HCEC 1CT (cell line): ENCODE data around the gene STEAP2.
A peak's percentile ranks its signal among the peaks of the same experiment; 100 is the strongest.
"Not testable (repeated sequence)": the region's sequence is repeated elsewhere in the genome, so short reads cannot be mapped to it uniquely, and the experiment has no call there.

Source experiments
- DNase-seq: peaks from one replicate; pipeline ENCODE4 v3.0.0-alpha.2; 2017

STEAP2 gene

GRCh38 chr7:90238583-90238982 lies 27.0 kb downstream of the STEAP2 start:
- no peak for DNase-seq

DNA sequence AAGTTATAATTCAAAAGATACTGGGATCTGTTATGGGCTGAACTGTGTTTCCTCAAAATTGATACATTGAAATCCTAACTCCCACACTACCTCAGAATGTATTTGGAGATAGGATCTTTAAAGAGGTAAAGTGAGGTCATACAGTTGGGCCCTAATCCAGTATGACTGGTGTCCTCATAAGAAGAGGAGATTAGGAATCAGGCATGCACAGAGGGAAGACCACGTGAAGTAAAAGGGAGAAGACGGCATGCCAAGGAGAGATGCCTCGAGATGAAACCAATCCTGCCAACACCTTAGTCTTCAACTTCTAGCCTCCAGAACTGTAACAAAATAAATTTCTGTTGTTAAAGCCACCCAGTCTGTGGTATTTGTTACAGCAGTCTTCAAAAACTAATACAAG lies 27.5 kb downstream of the STEAP2 start:
- DNase-seq = no peak

- no peak for DNase-seq
These were observed 28.2 kb downstream of the STEAP2 start for GRCh38 chr7:90239625-90240228.

GRCh38 chr7:90242369-90243168 lies 31.0 kb downstream of the STEAP2 start:
- no peak for DNase-seq

DNA sequence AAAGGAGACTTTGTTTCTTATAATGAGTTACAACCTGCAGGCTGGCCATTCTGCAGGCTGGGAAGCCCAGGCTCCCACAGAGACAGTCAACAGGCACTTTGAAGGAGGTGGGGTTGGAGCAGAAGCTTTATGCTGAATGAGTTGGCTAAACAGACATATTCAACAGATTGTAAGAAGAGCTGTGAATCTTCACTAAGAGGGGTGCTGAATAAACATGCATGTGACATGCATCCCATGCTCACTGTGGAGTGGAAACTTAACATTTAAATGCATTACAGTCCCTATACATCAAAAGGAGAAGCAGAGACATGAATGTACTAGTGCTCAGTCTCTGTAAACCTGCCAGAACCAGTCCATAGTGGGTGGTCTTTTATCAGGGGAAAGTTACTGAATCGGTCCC lies 32.0 kb downstream of the STEAP2 start:
- no peak for DNase-seq

- DNase-seq = no peak
These were observed 33.0 kb downstream of the STEAP2 start for GRCh38 chr7:90244565-90244908.

DNA sequence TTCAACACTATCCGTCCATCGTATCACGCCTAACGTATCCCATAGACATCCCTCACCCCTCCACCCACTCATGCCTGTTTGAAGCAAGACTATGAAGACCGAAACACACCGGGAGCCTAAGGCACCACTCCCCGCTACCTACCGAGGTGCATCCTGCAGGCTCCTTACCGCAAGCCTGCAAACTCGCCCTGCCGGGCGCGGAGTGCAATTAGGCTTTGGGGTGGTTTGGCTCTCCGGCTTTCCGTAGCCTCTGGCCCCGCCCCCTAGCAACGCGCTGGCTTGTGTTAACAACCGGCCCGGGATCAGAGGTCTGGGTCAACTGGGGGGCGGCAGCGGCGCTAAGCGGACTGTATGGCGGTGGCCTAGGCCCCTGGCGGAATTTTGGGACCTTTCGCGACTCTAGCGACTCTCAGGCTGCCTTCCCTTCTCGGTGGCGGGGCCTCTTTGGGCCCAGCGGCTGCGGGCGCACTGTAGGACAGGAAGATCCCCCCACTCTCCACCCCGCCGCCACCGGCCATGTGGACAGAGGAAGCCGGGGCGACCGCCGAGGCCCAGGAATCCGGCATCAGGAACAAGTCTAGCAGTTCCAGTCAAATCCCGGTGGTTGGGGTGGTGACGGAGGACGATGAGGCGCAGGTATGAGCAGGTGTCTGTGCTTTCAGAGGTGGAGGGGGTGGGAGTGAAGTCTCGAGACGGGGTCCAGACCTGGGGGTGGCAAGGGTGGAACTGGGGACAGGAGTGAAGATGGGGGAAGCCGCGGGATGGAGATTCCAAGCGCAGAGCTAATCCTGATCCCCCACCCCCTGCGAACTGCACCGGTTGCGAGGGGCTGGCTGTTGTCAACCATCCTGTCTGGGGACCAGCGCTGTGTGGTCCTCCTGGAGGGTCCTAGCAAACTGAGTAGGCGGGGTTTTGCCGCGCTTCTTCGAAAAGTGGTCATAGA lies 33.6 kb downstream of the STEAP2 start, which contains the start of gene CFAP69:
Gene CFAP69, plus strand, starts transcription at position 266 of the 943 bp plus-strand sequence. Its CDS starts 251 bp downstream, at position 517.
- peak; percentile 82 for DNase-seq

DNA sequence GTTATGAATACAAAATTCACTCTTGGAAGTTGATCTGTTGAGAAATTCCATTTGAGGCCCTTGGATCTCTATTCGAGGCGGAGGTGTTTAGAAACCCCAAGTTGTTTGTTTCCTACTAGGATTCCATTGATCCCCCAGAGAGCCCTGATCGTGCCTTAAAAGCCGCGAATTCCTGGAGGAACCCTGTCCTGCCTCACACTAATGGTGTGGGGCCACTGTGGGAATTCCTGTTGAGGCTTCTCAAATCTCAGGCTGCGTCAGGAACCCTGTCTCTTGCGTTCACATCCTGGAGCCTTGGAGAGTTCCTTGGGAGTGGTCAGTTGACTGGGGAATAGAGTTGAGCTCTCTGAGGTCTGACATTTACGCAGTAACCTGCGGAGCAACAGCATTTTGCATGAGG lies 34.6 kb downstream of the STEAP2 start:
- DNase-seq = peak; percentile 25

GRCh38 chr7:90248706-90249105 lies 37.2 kb downstream of the STEAP2 start:
- no peak for DNase-seq

DNA sequence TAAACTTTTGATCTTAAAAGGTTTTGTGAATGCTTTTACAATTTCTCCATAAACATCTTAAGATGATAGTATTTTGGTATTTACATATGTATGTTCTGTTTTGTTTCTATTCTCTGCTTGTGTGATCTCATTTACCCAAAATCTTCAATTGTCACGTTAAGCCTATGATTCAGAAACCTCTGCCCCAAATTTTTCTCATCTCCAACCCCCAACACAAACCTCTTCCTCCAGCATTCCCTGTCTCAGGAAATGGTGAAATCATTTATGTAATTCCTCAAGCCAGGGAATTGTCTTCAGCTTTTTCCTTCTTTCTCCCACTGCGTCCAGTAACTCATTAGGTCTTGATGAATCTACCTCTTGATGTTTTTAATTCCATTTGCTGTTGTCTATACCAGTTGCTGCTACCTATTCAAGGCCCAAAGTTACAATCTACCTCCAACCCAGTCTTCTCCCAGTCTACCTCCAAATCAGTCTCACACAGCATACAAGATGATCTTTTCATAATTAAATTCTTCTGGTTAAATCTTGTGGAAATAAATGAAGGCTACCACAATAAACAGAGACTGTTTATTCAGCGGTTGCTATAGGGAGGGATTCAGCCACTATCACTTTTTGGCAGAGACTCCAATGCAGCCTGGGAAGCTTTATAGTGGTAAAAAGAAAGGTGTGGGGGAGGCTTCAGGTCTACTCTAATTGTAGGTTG lies 39.2 kb downstream of the STEAP2 start:
- peak; percentile 89 for DNase-seq

GRCh38 chr7:90251304-90251635 lies 39.7 kb downstream of the STEAP2 start:
- peak; percentile 71 for DNase-seq

GRCh38 chr7:90256011-90256410 lies 44.5 kb downstream of the STEAP2 start:
- DNase-seq = not testable (repeated sequence)

DNA sequence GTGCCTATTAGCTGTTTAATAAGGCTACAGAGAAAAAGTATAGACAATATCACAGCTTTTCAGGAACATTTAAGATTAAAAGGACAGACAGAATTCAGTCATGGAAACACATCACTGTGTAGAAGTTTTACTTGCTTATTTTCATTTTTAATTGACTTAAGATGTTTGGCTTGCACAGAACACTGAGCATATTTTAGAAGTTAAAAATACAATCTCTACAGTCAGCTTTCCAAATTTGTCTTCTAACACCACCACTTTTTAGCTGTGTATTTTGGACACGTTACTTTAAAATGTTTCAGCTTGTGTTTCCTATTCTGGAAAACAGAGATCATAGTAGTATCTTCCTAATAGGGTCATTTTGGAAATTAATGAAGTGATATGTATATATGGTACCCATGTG lies 45.2 kb downstream of the STEAP2 start:
- no peak for DNase-seq

GRCh38 chr7:90261441-90261840 lies 49.9 kb downstream of the STEAP2 start:
- DNase-seq = no peak

DNA sequence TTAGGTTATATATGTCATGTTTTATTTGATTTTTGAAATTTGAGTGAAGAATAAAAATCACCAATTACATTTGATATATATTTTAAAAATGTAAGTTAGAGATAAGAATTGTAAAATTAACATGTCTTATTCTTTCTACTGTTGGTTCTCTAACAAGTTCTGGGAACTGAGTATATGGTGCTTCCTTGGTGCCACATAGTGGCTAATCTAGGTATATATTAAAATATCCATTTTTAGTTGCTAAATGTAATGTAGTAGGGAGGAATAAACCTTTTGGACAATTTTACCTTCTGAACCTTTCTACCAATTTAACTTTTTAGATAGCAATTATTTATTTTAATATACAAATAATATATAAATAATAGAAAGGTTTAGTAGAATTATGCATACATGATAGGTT lies 50.9 kb downstream of the STEAP2 start:
- peak; percentile 70 for DNase-seq

DNA sequence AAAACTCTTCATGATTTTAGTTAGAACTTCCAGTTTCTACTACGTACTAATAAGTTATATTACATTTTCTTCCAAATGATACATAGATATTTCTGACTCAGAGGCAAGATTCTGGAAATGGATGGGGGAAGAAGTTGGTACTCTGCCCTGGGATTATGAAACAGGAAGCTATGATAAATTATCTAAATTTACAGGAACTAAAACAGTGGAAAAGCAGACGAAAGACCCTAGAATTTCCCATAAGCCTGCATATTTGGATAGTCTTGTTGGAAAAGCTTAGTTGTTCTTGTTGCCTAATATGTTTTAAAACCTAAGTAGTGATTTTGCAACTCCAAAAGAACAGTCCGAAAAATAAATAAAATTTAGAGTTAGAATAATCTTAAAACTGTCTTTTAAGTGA lies 55.3 kb downstream of the STEAP2 start:
- DNase-seq = peak; percentile 85

- no peak for DNase-seq
These were observed 55.8 kb downstream of the STEAP2 start for GRCh38 chr7:90267263-90267858.

- DNase-seq = no peak
These were observed 57.6 kb downstream of the STEAP2 start for GRCh38 chr7:90269163-90269562.

DNA sequence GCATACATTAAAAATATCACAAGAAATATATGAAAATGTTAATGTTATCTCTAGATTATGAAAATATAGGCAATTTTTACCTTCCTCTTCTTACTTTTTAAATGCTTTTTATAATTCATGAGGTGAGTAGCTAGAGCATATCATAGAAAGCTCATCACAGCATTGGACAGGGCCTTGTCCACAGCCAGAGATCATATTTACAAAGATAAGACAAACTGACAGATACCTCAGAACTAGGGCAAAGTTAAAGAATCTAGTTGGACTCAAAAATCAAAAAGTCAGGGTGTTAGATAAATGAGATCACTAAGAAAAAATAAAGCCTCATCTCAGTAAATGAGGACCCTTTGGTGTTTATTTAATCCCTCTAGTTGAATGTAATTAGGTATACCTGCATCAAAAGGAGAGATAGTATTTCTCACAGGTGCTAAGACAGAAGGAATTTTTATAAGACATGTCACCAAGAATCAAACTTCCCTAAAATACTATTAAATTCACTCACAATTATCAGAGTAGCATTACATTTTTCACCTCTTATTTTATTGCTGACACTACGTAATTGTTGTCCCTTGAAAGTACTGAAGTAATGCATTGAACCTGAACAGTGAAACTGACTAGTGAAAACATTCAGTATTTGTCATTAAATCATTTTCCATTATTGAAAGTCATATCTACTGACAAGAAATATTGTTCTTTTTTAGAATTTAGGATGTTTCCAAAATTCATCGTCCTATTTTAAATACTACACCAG lies 59.1 kb downstream of the STEAP2 start:
- DNase-seq = no peak

DNA sequence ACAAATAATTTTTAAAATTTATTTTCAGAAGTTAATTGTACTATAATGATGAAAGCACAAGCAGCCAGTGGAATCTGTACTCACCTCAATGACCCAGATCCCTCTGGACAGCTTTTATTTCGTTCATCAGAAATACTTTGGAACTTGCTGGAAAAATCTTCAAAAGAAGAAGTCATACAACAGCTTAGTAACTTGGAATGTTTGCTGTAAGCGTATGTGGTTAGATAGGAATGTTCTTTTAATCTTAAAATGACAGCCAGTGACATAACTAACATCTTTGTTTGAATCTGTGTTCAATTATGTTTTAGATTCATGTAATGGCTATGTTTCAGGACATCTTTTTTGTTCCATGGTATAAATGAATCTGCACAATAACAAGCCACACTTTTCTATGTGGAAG lies 60.2 kb downstream of the STEAP2 start:
- peak; percentile 87 for DNase-seq

DNA sequence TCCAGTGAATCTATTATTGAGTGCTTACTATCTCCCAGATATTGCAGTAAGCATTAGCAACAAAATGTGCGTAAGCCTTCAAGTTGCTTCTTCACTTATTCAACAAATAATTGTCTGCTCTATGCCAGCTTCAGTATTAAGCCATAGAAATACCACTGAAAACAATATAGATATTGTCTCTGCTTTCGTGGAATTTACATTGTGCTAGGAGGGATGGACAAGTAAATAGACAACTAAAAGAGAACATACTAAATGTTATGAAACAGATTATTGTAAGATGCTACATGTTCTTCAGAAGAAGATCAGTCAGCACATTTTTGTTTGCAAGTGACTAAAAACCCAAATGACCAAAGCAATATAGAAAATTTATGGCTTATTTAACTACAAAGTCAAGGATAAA lies 60.7 kb downstream of the STEAP2 start:
- no peak for DNase-seq

GRCh38 chr7:90274161-90274560 lies 62.6 kb downstream of the STEAP2 start:
- DNase-seq = no peak
